Tibial artery (tissue), 4 donors: ENCODE data around the gene GADD45B.
"Not testable (repeated sequence)": the region's sequence is repeated elsewhere in the genome, so short reads cannot be mapped to it uniquely, and the experiment has no call there.

Experiments used
- DNase-seq, 2 donors: peaks; one replicate each; pipeline ENCODE4 v3.0.0-alpha.2; 2019
- H3K27ac ChIP-seq, 2 donors: fragments of 200-600 bp; sonication (generic) in 1 of 2; 1 replicate in 1 of 2; 2 replicates in 1 of 2; pipeline ENCODE4 v1.5.1; 2018 to 2019; ENCODE audit warnings: mild to moderate bottlenecking in 1 of 2
- H3K27me3 ChIP-seq, 2 donors: fragments of 200-600 bp; sonication (generic) in 1 of 2; one replicate each; pipeline versions ENCODE4 v1.5.1 to v1.6.0; 2016 to 2019
- H3K36me3 ChIP-seq, 3 donors: fragments of 200-600 bp; sonication (generic) in 2 of 3; one replicate each; pipeline ENCODE4 v1.5.1; 2016 to 2019; ENCODE audit warnings: mild to moderate bottlenecking in 2 of 3
- H3K4me1 ChIP-seq, 4 donors: fragments of 200-600 bp; sonication (generic) in 2 of 4; 1 replicate in 3 of 4; 2 replicates in 1 of 4; pipeline ENCODE4 v1.5.1; 2016 to 2019
- H3K4me3 ChIP-seq, 2 donors: fragments of 200-600 bp; sonication (generic) in 1 of 2; 1 replicate in 1 of 2; 2 replicates in 1 of 2; pipeline ENCODE4 v1.5.1; 2018 to 2019; ENCODE audit warnings: mild to moderate bottlenecking in 2 of 2
- H3K9me3 ChIP-seq, 3 donors: fragments of 200-600 bp; sonication (generic) in 1 of 3; one replicate each; pipeline ENCODE4 v1.5.1; 2016 to 2019
- intact Hi-C: fragments of 100-400 bp; cut with DNase I; formaldehyde crosslinking; loops from one replicate; pipeline ENCODE4 v1.15.0; 2023; ENCODE audit warnings: low total_unique reads
- TF ChIP-seq, protein P1 (sequence below), 2 experiments: fragments of 200-600 bp in 1 of 2; fragments of 450-650 bp in 1 of 2; IDR thresholded peaks; one replicate each; pipeline ENCODE4 v1.5.1; 2017 to 2019; ENCODE audit warnings: antibody characterized with exemption in 2 of 2, mild to moderate bottlenecking in 1 of 2, moderate library complexity in 1 of 2

The GADD45B gene

GRCh38 chr19:2469102-2469914 is 6.6 kb upstream of the GADD45B start:
- no peak for DNase-seq
- intact Hi-C loops = no loop called here
- no peak overlapping the region for H3K27ac ChIP-seq

GRCh38 chr19:2469915-2470200 is 6.1 kb upstream of the GADD45B start:
- intact Hi-C loops, DNase-seq, H3K36me3 ChIP-seq, H3K4me1 ChIP-seq, H3K4me3 ChIP-seq, H3K27ac ChIP-seq, H3K27me3 ChIP-seq, H3K9me3 ChIP-seq: not testable (repeated sequence)

More at GRCh38 chr19:2469102-2469914, 6.6 kb upstream of the GADD45B start:
- no peaks in the 10 kb centered on the region for H3K27me3 ChIP-seq
- no peaks in the 10 kb centered on the region for H3K9me3 ChIP-seq
- H3K4me3 ChIP-seq = no peak overlapping the region
- TF ChIP-seq, protein P1, sequence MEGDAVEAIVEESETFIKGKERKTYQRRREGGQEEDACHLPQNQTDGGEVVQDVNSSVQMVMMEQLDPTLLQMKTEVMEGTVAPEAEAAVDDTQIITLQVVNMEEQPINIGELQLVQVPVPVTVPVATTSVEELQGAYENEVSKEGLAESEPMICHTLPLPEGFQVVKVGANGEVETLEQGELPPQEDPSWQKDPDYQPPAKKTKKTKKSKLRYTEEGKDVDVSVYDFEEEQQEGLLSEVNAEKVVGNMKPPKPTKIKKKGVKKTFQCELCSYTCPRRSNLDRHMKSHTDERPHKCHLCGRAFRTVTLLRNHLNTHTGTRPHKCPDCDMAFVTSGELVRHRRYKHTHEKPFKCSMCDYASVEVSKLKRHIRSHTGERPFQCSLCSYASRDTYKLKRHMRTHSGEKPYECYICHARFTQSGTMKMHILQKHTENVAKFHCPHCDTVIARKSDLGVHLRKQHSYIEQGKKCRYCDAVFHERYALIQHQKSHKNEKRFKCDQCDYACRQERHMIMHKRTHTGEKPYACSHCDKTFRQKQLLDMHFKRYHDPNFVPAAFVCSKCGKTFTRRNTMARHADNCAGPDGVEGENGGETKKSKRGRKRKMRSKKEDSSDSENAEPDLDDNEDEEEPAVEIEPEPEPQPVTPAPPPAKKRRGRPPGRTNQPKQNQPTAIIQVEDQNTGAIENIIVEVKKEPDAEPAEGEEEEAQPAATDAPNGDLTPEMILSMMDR (IDR thresholded peaks at IDR 0.05) = no peak
- no peaks in the 10 kb centered on the region for H3K36me3 ChIP-seq
- H3K4me1 ChIP-seq = peaks cover 0 to 4% (median 0%) of the 10 kb centered on the region in 4 donors

- TF ChIP-seq, protein P1 (IDR thresholded peaks at IDR 0.05) = peak; percentile 96 to 99
- Histone ChIP-seq H3K4me1 (peaks cover 6 to 20% (median 15%) of the 10 kb centered on the region in 4 donors), H3K27ac (peak overlapping the region; percentile 96), H3K27me3 (no peaks in the 10 kb centered on the region), H3K9me3 (no peaks in the 10 kb centered on the region), H3K36me3 (peaks cover 13 to 15% (median 14%) of the 10 kb centered on the region in 3 donors), H3K4me3 (peak overlapping the region; percentile 97 to 98)
- DNase-seq = peak; percentile 86 to 94
- intact Hi-C loops = loop anchor here (1.0 to 2.0 kb wide), 2 partner anchors 104 to 137 kb away; no protein-coding TSS in a partner anchor
Observed at GRCh38 chr19:2474232-2475017, 1.5 kb upstream of the GADD45B start.

DNA sequence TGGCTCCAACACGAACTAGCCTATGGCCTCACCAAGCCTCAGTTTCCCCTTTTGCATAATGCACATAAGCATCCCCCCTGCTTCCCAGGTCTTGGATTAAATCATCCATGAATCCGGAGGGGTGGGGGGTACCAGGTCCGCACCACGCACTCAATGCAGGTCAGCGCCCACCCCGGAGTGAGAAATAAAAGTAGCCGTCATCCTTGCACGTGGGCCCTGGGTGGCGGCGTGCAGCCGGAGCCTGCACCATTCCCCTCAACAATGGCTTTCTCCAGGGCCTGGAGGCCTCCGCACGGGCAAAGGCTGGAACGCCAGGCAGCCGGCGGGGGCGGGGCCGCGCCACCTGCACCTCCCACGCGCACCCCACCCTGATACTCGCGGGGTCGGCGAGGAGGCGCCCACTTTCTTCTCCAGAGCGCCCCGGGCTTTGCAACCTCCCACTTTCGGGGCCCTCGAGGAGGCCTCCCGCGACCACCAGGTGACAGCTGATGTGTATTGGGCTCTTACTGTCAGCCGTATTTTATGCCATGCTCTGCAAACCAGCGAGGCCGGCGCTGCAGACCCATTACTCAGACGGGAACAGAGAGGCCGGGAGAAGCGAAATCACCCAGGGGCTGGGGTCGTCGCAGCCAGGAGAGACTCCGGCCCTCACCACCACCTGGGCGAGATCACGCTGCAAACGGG is 767 bp upstream of the GADD45B start:
- Histone ChIP-seq H3K36me3 (peaks cover 13 to 15% (median 14%) of the 10 kb centered on the region in 3 donors), H3K27me3 (no peaks in the 10 kb centered on the region), H3K4me3 (peak overlapping the region; percentile 97 to 98), H3K9me3 (no peaks in the 10 kb centered on the region), H3K4me1 (peaks cover 6 to 22% (median 18%) of the 10 kb centered on the region in 4 donors), H3K27ac (peak overlapping the region; percentile 96)
- intact Hi-C loops = loop anchor here (2.0 kb wide), 1 partner anchor 104 kb away; no protein-coding TSS in a partner anchor
- TF ChIP-seq, protein P1 (IDR thresholded peaks at IDR 0.05) = no peak
- DNase-seq = peak; percentile 55 to 87

- H3K4me1 ChIP-seq = peaks cover 6 to 22% (median 18%) of the 10 kb centered on the region in 4 donors
- peak overlapping the region; percentile 97 to 98 for H3K4me3 ChIP-seq
- peaks cover 13 to 15% (median 14%) of the 10 kb centered on the region in 3 donors for H3K36me3 ChIP-seq
- peak overlapping the region; percentile 96 for H3K27ac ChIP-seq
- intact Hi-C loops = no loop called here
- no peaks in the 10 kb centered on the region for H3K9me3 ChIP-seq
- peak; percentile 56 to 83 for DNase-seq
- TF ChIP-seq, protein P1 (IDR thresholded peaks at IDR 0.05) = no peak
- H3K27me3 ChIP-seq = no peaks in the 10 kb centered on the region
Observed at GRCh38 chr19:2476451-2477140, 669 bp downstream of the GADD45B start.
